ENCODE data around the gene NECTIN1.

GRCh38 chr11:119700536-119701346 lies 28.3 kb downstream of the NECTIN1 start:
- TF ChIP-seq EZH2 (IDR thresholded peaks at IDR 0.05; ENCODE audit: insufficient read depth, poor library complexity, severe bottlenecking) (no peak), EZH2phosphoT487 (IDR thresholded peaks at IDR 0.05; ENCODE audit: insufficient read depth, low read depth) (no peak)
